GDM1 (cell line): ENCODE results near the gene TMEM74B.
"Not testable (repeated sequence)": the region's sequence is repeated elsewhere in the genome, so short reads cannot be mapped to it uniquely, and the experiment has no call there.

Experiments
- DNase-seq: peaks from one replicate; lab custom pipeline; 2025; lab: John Stamatoyannopoulos, UW

Gene TMEM74B

GRCh38 chr20:1178623-1179022 lies 6.2 kb downstream of the TMEM74B start:
- DNase-seq, result no peak

- DNase-seq, result no peak
These were observed 6.7 kb downstream of the TMEM74B start for GRCh38 chr20:1178103-1178502.

- DNase-seq, result no peak
These were observed 7.1 kb downstream of the TMEM74B start for GRCh38 chr20:1177680-1178079.

- no peak for DNase-seq
These were observed 10.0 kb downstream of the TMEM74B start for GRCh38 chr20:1174787-1175186.

- no peak for DNase-seq
These were observed 11.1 kb downstream of the TMEM74B start for GRCh38 chr20:1173698-1174097.

- no peak for DNase-seq
These were observed 13.2 kb downstream of the TMEM74B start for GRCh38 chr20:1171461-1172093.

GRCh38 chr20:1169224-1169623 lies 15.6 kb downstream of the TMEM74B start:
- DNase-seq, result no peak

GRCh38 chr20:1166948-1167720 lies 17.6 kb downstream of the TMEM74B start:
- DNase-seq, result no peak

- DNase-seq, result no peak
These were observed 18.8 kb downstream of the TMEM74B start for GRCh38 chr20:1165941-1166340.

GRCh38 chr20:1165521-1165920 lies 19.3 kb downstream of the TMEM74B start:
- DNase-seq, result no peak

GRCh38 chr20:1164871-1165270 lies 19.9 kb downstream of the TMEM74B start:
- DNase-seq, result no peak

GRCh38 chr20:1163653-1164052 lies 21.1 kb downstream of the TMEM74B start:
- no peak for DNase-seq

GRCh38 chr20:1163105-1163504 lies 21.7 kb downstream of the TMEM74B start:
- no peak for DNase-seq

- DNase-seq, result no peak
These were observed 23.8 kb downstream of the TMEM74B start for GRCh38 chr20:1160991-1161390.

GRCh38 chr20:1160496-1160895 lies 24.3 kb downstream of the TMEM74B start:
- no peak for DNase-seq

GRCh38 chr20:1155342-1155741 lies 29.4 kb downstream of the TMEM74B start:
- DNase-seq, result no peak

- DNase-seq, result no peak
These were observed 30.1 kb downstream of the TMEM74B start for GRCh38 chr20:1154691-1155090.

- DNase-seq, result no peak
These were observed 30.6 kb downstream of the TMEM74B start for GRCh38 chr20:1154226-1154625.

- DNase-seq, result no peak
These were observed 33.8 kb downstream of the TMEM74B start for GRCh38 chr20:1150968-1151367.

- DNase-seq, result no peak
These were observed 34.6 kb downstream of the TMEM74B start for GRCh38 chr20:1150218-1150617.

- DNase-seq, result not testable (repeated sequence)
These were observed 35.0 kb downstream of the TMEM74B start for GRCh38 chr20:1149812-1150211.

- DNase-seq, result no peak
These were observed 37.8 kb downstream of the TMEM74B start for GRCh38 chr20:1146957-1147356.

- DNase-seq, result no peak
These were observed 40.2 kb downstream of the TMEM74B start for GRCh38 chr20:1144401-1145172.
